ENCODE measurements around the gene RPS6KB2.
"Not testable (repeated sequence)": the region's sequence is repeated elsewhere in the genome, so short reads cannot be mapped to it uniquely, and the experiment has no call there.

Gene RPS6KB2

DNA sequence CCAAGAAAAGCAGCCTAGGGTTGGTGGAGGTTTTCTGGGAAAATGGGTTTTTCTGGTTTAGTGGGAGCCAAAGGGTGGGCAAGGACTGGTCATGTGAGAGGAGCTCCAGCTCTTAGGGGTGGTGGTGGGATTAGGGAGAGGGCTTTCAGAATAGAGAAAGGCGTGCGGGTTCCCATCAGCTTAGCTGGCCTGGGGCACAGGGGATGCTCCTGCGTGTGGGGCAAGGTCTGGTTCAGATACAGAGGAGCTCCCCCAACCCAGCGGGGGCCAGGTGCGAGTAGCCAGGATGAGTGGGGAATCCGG is 40.1 kb downstream of the RPS6KB2 start:
- DNase-seq, result no peak

DNA sequence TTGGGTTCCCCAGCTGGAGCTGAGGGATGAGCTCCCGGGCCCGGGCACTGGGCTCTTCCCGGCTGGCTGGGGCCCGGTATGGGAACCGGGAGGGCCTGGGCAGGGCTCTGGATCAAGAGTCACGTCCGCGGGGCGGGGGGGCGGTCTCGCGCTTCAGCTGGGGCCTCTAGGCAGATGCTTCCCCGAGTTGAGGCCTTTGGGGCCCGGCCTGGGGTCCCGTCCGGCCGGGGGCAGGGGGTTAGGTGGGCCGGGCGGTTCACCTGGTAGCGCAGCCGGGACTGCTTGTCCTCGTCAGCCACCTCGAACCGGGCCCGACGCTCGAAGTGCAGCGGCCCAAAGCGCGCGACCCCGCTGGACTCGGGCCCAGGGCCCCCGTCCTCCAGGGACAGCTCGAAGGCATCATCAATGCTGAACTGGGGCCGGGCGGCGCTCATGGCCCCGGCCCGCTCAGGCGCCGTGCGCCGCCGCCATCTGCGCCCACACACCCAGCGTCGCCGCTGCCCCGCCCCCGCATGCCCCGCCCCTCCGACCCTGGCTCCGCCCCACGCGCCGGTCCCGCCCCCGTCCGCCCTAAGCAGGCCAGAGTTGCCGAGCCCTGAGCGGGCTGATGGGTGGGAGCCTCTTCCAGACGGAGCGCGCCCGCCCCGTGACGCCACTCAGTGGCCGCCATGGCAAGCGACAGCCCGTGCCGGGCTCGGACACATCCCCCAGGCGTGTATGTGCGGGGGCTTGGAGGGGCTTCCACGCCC is 40.6 kb downstream of the RPS6KB2 start, which contains the start of gene TMEM134:
Gene TMEM134 (minus strand): TSS at position 493 of the 749 bp plus-strand sequence. CDS start 59 bp downstream, at position 434.
- peak; percentile 94 for DNase-seq

DNA sequence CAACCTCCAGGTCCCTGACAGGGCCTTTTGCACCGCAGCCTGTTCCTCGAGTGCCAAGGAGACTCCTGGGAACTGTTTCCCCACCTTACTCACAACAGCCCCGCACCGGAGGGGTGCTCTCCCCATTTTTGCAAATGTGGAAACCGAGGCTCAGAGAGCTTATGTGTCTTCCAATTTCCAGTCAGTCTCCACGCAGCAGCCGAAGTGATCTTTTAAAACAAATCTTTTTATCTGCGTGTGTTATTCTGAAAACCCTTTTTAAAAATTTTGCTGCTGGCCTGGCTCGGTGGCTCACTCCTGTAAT is 41.2 kb downstream of the RPS6KB2 start:
- no peak for DNase-seq

DNA sequence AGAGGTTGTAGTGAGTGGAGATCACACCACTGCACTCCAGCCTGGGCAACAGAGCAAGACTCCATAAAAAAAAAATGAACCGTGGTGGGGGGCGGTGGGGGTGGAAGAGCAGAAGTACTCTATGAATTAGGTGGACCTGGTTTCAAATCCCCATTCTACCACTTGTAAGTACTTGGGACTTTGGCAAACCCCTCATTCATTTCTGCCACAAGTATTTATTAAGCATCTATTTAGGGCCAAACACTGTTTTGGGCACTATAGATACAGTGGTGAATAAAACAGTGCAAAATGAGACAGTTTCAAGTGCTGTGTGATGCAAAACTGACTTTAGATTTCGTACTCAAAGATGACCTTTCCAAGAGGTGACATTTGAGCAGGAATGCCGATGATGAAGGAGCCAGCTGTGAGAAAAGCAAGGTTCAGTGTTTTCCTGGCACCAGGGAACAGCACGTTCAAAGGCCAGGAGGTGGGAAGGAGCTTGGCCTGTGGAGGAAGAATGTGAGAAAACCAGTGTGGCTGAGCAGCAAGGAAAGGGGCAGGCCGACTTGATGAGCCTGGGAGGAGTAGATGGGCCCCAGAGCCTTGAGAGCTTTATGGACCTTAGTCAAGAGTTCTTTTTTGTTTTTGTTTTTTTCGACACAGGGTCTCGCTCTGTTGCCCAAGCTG is 42.2 kb downstream of the RPS6KB2 start:
- no peak for DNase-seq

DNA sequence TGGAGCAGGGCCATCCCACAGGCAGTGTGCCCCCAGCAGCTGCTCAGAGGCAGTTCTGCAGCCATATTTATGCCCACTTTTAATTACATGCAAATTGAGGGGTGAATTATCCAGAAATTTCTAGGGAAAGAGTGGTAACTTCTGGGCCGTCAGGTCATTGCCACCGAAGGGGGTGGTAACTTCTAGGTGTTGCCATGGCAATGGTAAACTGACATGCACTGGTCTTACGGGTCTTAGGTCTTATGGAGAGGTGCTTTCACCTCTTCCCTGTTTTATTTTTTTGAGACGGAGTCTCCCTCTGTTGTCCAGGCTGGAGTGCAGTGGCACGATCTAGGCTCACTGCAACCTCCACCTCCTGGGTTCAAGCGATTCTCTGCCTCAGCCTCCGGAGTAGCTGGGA is 44.6 kb downstream of the RPS6KB2 start:
- DNase-seq, result no peak

DNA sequence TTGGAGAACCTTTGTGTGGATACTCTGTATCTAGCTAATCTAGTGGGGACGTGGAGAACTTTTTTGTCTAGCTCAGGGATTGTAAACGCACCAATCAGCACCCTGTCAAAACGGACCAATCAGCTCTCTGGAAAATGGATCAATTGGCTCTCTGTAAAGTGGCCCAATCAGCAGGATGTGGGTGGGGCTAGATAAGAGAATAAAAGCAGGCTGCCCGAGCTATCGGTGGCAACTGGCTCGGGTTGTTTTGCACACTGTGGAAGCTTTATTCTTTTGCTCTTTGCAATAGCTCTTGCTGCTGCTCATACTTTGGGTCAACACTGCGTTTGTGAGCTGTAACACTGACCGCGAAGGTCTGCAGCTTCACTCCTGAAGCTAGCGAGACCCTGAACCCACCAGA is 48.4 kb downstream of the RPS6KB2 start:
- not testable (repeated sequence) for DNase-seq

DNA sequence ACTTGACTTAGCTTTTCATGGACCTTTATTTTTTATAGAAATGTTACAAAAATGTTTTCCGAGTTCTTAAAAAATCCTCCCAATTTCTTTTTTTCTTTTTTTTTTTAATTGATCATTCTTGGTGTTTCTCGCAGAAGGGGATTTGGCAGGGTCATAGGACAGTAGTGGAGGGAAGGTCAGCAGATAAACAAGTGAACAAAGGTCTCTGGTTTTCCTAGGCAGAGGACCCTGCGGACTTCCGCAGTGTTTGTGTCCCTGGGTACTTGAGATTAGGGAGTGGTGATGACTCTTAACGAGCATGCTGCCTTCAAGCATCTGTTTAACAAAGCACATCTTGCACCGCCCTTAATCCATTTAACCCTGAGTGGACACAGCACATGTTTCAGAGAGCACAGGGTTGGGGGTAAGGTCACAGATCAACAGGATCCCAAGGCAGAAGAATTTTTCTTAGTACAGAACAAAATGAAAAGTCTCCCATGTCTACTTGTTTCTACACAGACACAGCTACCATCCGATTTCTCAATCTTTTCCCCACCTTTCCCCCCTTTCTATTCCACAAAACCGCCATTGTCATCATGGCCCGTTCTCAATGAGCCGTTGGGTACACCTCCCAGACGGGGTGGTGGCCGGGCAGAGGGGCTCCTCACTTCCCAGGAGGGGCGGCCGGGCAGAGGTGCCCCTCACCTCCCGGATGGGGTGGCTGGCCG is 49.2 kb downstream of the RPS6KB2 start:
- not testable (repeated sequence) for DNase-seq

DNA sequence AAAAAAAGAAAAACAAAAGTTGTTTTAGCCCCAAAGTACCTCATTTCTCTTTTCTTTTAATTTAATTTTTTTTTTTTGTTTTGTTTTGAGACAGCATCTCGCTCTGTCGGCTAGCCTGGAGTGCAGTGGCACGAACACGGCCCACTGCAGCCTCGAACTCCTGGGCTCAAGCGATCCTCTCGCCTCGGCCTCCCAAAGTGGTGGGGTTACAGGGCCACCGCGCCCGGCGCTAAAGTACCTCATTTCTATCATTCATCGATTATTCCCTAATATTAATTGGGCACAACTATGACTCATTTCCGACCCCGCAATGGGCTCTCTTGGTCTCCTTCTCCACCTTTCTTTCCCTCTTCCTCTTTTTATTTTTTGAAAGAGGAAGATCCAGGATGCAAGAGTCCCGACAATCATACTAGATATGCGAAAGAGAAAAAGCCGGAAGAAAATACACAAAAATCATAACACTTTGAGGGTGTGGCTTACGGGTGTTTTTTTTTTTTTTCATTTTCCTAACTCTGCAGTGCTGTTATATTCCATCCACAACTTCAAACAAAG is 54.1 kb downstream of the RPS6KB2 start:
- no peak for DNase-seq

DNA sequence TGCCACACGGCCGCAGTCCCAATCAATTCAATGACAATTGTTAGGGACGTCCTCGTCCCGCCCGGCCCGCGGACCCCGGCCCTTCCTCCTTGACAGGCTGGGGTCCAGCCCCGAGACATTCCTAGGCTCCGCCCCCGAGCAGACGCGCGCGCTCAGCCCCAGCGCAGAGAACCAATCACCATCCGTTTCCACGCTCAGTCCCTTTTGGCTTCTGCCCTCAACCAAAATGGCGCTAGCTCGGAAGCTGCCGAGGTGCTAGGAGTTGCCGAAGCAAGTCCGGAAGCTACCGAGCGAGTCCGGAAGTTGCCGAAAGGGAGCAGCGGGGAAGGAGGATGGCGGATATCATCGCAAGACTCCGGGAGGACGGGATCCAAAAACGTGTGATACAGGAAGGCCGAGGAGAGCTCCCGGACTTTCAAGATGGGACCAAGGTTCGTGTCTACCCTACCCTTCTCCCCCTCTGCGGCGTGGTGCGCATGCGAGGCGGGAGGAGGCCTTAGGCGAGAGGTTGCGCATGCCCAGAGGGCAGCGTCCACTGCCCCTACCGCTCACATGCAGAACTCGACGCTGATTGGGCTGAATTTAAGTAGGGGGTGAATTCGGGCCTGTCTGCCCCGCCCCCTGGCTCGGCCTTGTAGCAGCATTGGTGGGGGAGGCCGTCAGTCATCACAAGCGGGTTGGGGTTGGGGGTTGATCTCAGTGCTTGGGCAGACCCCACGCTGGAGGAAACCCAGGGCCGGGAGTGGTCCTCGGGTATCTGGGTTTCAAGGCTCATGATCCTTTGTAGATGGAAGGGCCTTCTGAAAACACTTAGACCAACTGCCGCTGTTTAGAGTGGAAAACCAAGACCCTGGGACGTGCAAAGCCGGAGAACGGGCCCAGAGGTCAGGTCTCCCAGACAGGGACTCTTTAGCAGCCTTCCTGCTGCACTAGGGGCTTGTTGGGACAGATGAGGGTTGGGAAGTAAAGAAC is 54.8 kb downstream of the RPS6KB2 start, which contains the start of gene AIP:
Gene AIP (plus strand): TSS at position 200 of the 972 bp plus-strand sequence. CDS start 133 bp downstream, at position 333.
- DNase-seq, result peak; percentile 98

DNA sequence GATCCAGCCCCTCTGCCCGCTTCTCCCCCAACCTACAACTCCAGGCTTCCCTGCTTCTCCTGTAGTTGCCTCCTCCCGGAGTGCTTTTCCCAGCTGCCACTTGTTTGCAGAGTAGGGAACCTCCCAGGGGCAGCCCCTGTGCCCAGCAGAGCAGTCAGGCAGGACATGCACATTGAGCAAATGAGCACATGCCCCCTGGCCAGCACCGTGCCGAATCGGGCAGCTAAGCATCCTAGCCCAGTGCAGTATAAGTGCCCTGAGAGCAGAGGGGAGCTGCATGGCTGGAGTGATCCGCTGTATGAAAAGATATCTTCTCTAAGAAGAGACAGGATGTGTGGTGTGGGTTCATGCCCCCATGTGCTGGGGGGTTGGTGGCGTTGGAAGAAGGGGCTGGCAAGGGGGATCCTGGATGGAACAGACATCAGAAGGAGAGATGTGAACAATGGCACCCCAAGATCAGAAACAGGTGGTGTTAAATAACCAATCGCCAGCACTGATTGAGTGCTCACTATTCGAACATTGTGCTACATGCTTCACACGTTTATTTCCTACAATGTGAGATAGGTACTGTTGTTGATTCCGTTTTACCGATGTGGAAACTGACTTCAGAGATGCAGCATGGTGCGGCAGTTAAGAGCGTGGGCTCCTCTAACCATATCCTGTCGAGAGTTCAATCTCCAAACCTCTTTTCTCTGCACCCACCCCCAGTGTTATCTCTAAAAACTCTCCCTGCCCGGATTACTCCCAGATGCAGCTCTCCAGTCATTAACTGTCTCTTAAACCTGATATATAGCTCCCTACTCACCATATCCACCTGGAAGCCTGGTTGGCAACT is 55.8 kb downstream of the RPS6KB2 start:
- DNase-seq, result peak in 1 of 2 donors; percentile 67

DNA sequence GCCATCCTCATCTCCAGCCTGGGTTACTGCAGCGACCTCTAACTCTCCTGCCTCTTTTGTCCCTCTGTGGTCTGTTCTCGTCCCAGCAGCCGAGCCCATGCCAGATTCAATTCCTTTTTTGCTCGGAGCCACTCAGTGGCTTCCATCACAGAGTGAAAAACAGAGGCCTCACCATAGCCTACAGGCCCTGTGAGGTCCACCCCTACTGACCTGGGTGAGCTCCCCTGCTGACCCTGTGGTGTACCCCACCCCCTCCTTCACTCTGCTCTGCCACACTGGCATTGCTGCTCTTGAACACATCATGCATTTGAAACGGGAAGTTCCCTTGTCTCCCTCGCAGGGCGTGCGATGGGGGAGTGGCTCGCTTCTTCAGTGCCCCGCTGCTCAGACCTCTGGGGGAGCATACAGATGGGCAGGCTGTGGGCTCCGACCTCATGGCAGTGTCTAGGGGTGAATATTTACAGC is 56.6 kb downstream of the RPS6KB2 start:
- DNase-seq, result peak; percentile 65 to 67

Measured in CD4-positive, alpha-beta T cell treated with Interleukin-4 for 1 hour (primary cell).